ENCODE measurements around the gene POLE. TPM values are rescaled to one million over a fixed set of nuclear protein-coding genes. Genes with fewer than 3 reads are reported as not detected.

Gene POLE
- total and polyA plus RNA-seq, 2 experiments from 2014 or later: 6.0 to 16.2 TPM

DNA sequence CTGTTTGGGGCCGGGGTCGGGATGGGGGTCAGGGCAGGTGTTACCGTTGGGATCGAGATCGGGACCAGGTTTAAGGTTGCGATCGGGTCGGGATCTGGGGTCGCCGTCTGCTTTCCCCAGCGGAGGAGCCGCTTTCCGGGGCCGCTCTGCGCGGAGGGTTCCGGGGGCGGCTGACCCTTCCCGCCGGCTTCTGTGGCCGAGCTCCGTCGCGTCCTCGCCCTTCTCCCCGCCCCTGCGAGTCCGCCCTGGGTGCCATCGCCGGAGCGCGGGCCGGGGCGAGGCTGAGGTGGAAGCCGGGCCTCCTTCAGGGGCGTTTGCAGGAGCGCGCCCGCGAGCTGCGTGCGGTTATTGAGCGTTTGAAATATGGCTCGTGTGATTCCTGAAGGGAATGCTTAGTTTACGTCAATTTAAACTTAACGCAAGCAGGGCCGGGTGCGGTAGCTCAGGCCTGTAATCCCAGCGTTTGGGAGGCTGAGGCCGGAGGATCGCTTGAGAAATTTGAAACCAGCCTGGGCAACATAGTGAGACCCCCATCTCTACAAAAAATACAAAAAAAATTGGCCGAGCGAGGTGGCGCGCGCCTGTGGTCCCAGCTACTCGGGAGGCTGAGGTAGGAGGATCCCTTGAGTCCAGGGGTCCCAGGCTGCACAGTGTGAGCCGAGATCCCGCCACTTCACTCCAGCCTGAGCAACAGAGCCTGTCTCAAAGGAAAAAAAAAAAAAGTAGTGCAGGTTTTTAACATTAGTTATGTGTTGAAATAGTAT, 24.1 kb upstream of the POLE start:
- H3K79me2 ChIP-seq (ENCODE audit: insufficient read depth): peaks cover 42% of the 10 kb centered on the region

DNA sequence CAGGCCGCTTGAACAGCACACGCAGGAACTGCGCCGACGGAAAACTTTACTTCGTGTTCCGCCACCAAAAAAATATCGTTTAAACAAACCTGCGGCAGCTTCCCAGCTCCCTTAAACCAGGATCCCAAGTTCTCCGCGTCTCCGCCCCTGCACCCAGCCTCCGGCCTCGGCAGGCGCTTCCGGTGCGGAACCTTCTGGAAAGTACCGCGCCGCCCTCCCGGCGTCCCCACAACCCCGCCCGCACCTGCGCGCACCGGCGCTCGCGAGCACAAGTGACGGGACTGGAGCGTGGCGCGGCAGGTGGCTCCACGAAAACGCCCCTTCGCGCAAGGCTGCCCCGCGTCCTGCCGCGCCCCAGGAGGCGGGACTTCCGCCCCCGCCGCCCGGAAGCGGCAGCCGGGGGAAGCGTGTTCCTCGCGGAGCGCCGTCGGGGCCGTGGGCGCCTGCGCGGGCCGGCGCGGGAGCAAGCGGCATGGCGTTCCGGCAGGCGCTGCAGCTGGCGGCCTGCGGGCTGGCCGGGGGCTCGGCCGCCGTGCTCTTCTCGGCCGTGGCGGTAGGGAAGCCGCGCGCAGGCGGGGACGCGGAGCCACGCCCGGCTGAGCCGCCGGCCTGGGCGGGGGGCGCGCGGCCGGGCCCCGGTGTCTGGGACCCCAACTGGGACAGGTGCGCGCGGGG, 23.4 kb upstream of the POLE start, which contains the start of gene PGAM5:
Gene PGAM5 (plus strand): TSS at position 438 of the 675 bp plus-strand sequence. CDS start 35 bp downstream, at position 473.
- Histone ChIP-seq H3K9me2 (ENCODE audit: insufficient read depth) (no peaks in the 10 kb centered on the region), H3K27me3 (replicated peaks; ENCODE audit: insufficient read depth) (no peaks in the 10 kb centered on the region), H3K36me3 (ENCODE audit: low read depth) (no peaks in the 10 kb centered on the region), H3K4me3 (peak within 1 kb of the TSS; percentile 91), H3K4me2 (ENCODE audit: unreplicated experiment) (peak within 1 kb of the TSS; percentile 88), H3K9ac (peak within 1 kb of the TSS; percentile 74), H4K20me1 (ENCODE audit: insufficient read depth) (no peaks in the 10 kb centered on the region), H3K79me2 (ENCODE audit: insufficient read depth) (peaks cover 42% of the 10 kb centered on the region), H3K4me1 (ENCODE audit: insufficient read depth) (peaks cover 4% of the 10 kb centered on the region; the same call in 1 of the 2 replicates), H3K9me3 (ENCODE audit: low read depth) (no peaks in the 10 kb centered on the region), H3F3A (ENCODE audit: insufficient read depth) (no peaks in the 10 kb centered on the region), H2AFZ (peak within 1 kb of the TSS; percentile 92), H3K27ac (peak within 1 kb of the TSS; percentile 4; the same call in 1 of the 2 replicates)
- in situ Hi-C loops (cut with MboI): no loop called here
- WGBS, 2 experiments (ENCODE audit: low coverage in 1 of 2, low lambda C conversion rate in 2 of 2, missing lambda C conversion rate in 2 of 2): 1% methylated on average over 67 to 72 of the region's 94 CpGs
- DNase-seq: peak; percentile 92
- TF ChIP-seq EZH2 (IDR thresholded peaks at IDR 0.05; ENCODE audit: insufficient read depth, poor library complexity, severe bottlenecking): no peak
- no peak for TF ChIP-seq EZH2phosphoT487 (IDR thresholded peaks at IDR 0.05; ENCODE audit: insufficient read depth, low read depth)

More for the DNA sequence above, 24.1 kb upstream of the POLE start:
- WGBS, 2 experiments (ENCODE audit: low coverage in 1 of 2, low lambda C conversion rate in 2 of 2, missing lambda C conversion rate in 2 of 2): 12 to 13% methylated on average over 50 to 51 of the region's 59 CpGs
- Histone ChIP-seq H3K36me3 (ENCODE audit: low read depth) (no peaks in the 10 kb centered on the region), H3K9me2 (ENCODE audit: insufficient read depth) (no peaks in the 10 kb centered on the region), H3K9me3 (ENCODE audit: low read depth) (no peaks in the 10 kb centered on the region), H3K27ac (peak overlapping the region; percentile 4; the same call in 1 of the 2 replicates), H3F3A (ENCODE audit: insufficient read depth) (no peaks in the 10 kb centered on the region), H3K4me3 (peak overlapping the region; percentile 91), H4K20me1 (ENCODE audit: insufficient read depth) (no peaks in the 10 kb centered on the region), H3K4me1 (ENCODE audit: insufficient read depth) (peaks cover 4% of the 10 kb centered on the region; the same call in 1 of the 2 replicates), H3K9ac (peak overlapping the region; percentile 74), H2AFZ (peak overlapping the region; percentile 86), H3K4me2 (ENCODE audit: unreplicated experiment) (peak overlapping the region; percentile 81), H3K27me3 (replicated peaks; ENCODE audit: insufficient read depth) (no peaks in the 10 kb centered on the region)
- in situ Hi-C loops (cut with MboI): no loop called here
- peak; percentile 67 for DNase-seq
- no peak for TF ChIP-seq EZH2phosphoT487 (IDR thresholded peaks at IDR 0.05; ENCODE audit: insufficient read depth, low read depth)
- TF ChIP-seq EZH2 (IDR thresholded peaks at IDR 0.05; ENCODE audit: insufficient read depth, poor library complexity, severe bottlenecking): no peak

DNA sequence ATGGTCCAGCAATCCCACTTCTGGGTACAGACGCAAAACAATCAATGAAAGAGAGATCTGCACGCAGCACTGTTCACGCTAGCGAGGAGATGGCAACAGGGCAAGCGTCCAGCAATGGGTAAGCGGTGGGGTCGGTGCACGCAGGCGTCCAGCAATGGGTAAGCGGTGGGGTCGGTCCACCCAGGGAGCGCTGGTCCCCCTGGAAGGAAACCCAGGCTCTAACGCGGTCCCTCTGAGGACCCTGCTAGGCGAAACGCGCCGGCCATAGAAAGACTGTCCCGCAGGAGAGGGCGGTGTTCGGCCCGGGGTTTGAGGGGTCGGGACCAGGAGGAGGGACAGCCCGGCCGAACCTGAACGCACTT, 22.9 kb upstream of the POLE start:
- in situ Hi-C loops (cut with MboI): no loop called here

DNA sequence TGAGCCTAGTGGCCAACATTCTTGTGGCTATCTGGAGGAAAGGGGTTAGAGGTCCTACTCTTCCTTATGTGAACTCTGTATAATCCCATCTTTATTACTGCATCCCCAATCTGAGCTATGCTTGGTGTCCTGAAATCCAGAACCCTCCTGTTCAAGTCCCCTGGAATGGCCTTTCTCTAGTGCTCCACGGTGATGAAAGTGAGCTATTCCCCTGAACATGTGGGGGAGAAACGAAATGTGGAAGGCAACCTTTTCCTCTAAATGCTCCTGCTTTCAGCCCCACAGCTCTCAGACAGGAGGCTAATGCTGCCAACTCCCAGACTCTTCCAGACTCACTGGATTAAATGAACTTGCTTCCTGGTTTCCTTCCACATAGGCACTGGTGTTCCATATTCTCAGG, 21.0 kb upstream of the POLE start:
- 58 to 59% methylated on average over 2 of the region's 2 CpGs for WGBS, 2 experiments (ENCODE audit: low coverage in 1 of 2, low lambda C conversion rate in 2 of 2, missing lambda C conversion rate in 2 of 2)
- Histone ChIP-seq H2AFZ (no peak overlapping the region), H4K20me1 (ENCODE audit: insufficient read depth) (no peaks in the 10 kb centered on the region), H3K79me2 (ENCODE audit: insufficient read depth) (peaks cover 22% of the 10 kb centered on the region), H3K36me3 (ENCODE audit: low read depth) (no peaks in the 10 kb centered on the region), H3K27me3 (replicated peaks; ENCODE audit: insufficient read depth) (no peaks in the 10 kb centered on the region), H3K9me2 (ENCODE audit: insufficient read depth) (no peaks in the 10 kb centered on the region), H3K4me1 (ENCODE audit: insufficient read depth) (peaks cover 4% of the 10 kb centered on the region; the same call in 1 of the 2 replicates), H3K27ac (no peak overlapping the region), H3K4me3 (no peak overlapping the region), H3K9ac (no peak overlapping the region), H3K4me2 (ENCODE audit: unreplicated experiment) (no peak overlapping the region), H3F3A (ENCODE audit: insufficient read depth) (no peaks in the 10 kb centered on the region), H3K9me3 (ENCODE audit: low read depth) (no peaks in the 10 kb centered on the region)
- in situ Hi-C loops (cut with MboI): no loop called here
- TF ChIP-seq EZH2 (IDR thresholded peaks at IDR 0.05; ENCODE audit: insufficient read depth, poor library complexity, severe bottlenecking): no peak
- no peak for TF ChIP-seq EZH2phosphoT487 (IDR thresholded peaks at IDR 0.05; ENCODE audit: insufficient read depth, low read depth)
- no peak for DNase-seq

More for the DNA sequence above, 22.9 kb upstream of the POLE start:
- peak overlapping the region; percentile 74 for H3K9ac ChIP-seq
- no peaks in the 10 kb centered on the region for H3K27me3 ChIP-seq (replicated peaks; ENCODE audit: insufficient read depth)
- H3K4me2 ChIP-seq (ENCODE audit: unreplicated experiment): peak overlapping the region; percentile 88
- no peaks in the 10 kb centered on the region for H3K9me2 ChIP-seq (ENCODE audit: insufficient read depth)
- H3K36me3 ChIP-seq (ENCODE audit: low read depth): no peaks in the 10 kb centered on the region
- DNase-seq: peak; percentile 47
- H2AFZ ChIP-seq: peak overlapping the region; percentile 92
- no peaks in the 10 kb centered on the region for H4K20me1 ChIP-seq (ENCODE audit: insufficient read depth)
- 1 to 3% methylated on average over 25 to 26 of the region's 26 CpGs for WGBS, 2 experiments (ENCODE audit: low coverage in 1 of 2, low lambda C conversion rate in 2 of 2, missing lambda C conversion rate in 2 of 2)
- peaks cover 4% of the 10 kb centered on the region; the same call in 1 of the 2 replicates for H3K4me1 ChIP-seq (ENCODE audit: insufficient read depth)
- H3K9me3 ChIP-seq (ENCODE audit: low read depth): no peaks in the 10 kb centered on the region
- peaks cover 40% of the 10 kb centered on the region for H3K79me2 ChIP-seq (ENCODE audit: insufficient read depth)
- H3K27ac ChIP-seq: no peak overlapping the region
- H3F3A ChIP-seq (ENCODE audit: insufficient read depth): no peaks in the 10 kb centered on the region
- peak overlapping the region; percentile 91 for H3K4me3 ChIP-seq
- TF ChIP-seq EZH2phosphoT487 (IDR thresholded peaks at IDR 0.05; ENCODE audit: insufficient read depth, low read depth) (no peak), EZH2 (IDR thresholded peaks at IDR 0.05; ENCODE audit: insufficient read depth, poor library complexity, severe bottlenecking) (no peak)
